GM19193 (cell line): ENCODE data around the gene PDZD2.

Experiments used
- POLR2A ChIP-seq: IDR thresholded peaks from 4 replicates; pipeline ENCODE4 v1.6.1; 2011; ENCODE audit not compliant: insufficient read depth, insufficient read length; ENCODE audit errors: extremely low read depth

Gene PDZD2

GRCh38 chr5:31827867-31828266 is 188.9 kb downstream of the PDZD2 start:
- no peak for TF ChIP-seq POLR2A

GRCh38 chr5:31832966-31833365 is 194.0 kb downstream of the PDZD2 start:
- TF ChIP-seq POLR2A = no peak

DNA sequence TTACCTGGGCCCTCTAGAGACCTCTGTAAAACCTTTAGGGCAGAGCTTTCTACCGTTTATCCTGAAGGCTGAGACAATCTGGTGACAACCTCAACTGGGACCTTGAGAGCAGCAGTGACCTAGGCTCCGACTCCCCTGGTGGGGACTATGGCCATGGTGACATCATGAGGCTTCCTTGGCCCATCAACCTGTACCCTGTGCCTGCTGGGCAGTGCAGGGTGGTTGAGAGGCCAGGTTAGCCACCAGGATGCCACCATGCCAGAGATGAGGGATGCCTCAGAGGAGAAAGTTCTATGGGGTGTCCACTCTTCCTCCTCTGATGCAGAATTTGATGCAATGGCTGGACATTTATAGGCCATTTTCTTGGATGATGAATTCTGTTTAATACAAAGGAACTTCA is 194.8 kb downstream of the PDZD2 start:
- no peak for TF ChIP-seq POLR2A

- TF ChIP-seq POLR2A = no peak
These were observed 205.9 kb downstream of the PDZD2 start for GRCh38 chr5:31844622-31845345.

- no peak for TF ChIP-seq POLR2A
These were observed 206.4 kb downstream of the PDZD2 start for GRCh38 chr5:31845361-31845760.

GRCh38 chr5:31846934-31847333 is 208.0 kb downstream of the PDZD2 start:
- TF ChIP-seq POLR2A = no peak

- TF ChIP-seq POLR2A = no peak
These were observed 208.4 kb downstream of the PDZD2 start for GRCh38 chr5:31847354-31847753.

DNA sequence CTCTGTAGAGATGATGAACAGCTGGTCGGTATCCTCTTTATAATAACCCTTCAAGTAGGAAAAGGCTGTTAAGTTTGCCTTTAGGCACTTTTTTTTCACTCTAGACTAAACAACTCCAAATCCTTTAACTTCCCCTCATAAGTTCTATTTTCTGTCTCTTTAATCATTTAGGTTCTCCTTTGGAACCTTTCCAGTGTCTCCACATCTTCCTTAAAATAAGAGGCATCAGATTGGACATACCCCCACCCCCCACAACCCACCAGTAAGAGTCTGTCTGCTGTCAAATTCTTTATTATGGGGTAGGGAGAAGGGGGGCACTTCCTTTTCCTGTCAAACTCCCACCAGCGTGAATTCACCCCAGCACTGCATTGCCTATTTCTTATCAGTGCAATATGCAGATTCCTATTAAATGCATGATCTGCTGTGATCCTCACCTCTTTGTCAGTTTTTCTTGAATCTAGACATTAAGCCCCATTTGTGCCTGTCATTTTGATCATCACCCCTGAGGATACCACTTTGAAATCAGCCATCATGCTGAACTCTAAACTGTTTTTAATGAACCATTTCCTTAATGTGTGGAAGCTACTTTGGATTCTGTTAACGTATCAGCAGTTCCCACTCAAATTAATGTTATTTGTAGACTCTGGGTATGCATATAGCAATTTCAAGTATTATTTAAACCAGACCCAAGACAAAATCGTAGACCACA is 212.2 kb downstream of the PDZD2 start:
- no peak for TF ChIP-seq POLR2A

DNA sequence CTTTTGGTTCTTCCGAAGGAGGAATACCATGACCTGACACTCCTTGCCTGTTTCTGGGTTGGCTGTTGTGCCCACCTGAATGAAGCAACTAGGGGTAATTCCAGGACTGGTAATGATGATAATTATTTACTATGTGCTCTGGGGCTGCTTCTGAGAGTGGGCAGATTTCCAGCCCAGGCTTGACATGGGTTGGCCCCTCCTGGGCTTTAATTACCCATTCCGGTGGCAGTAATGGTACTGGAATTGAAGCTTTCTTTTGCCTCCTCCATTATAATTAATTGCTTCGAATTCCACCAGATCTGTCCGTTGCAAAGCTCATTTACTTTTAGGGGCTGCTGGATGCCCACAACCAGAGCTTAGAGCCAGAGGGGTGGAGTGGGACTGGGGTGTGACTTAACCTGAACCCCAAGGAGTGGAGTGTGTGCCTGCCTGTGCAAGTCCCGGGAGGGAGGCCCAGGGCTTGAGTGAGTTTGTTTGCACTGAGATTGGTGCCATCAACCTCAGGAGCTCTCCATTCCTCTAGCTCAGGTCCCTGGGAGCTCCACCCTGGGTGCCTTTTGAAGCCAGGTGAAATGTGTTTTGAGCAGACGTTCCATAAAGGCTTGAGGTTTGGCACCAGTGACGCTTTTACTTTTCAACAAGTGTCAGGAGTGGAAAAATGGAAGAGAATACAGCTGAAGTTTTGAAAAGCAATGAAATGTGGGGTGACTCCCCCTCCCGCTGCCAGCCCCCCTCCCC is 214.6 kb downstream of the PDZD2 start:
- TF ChIP-seq POLR2A = no peak

DNA sequence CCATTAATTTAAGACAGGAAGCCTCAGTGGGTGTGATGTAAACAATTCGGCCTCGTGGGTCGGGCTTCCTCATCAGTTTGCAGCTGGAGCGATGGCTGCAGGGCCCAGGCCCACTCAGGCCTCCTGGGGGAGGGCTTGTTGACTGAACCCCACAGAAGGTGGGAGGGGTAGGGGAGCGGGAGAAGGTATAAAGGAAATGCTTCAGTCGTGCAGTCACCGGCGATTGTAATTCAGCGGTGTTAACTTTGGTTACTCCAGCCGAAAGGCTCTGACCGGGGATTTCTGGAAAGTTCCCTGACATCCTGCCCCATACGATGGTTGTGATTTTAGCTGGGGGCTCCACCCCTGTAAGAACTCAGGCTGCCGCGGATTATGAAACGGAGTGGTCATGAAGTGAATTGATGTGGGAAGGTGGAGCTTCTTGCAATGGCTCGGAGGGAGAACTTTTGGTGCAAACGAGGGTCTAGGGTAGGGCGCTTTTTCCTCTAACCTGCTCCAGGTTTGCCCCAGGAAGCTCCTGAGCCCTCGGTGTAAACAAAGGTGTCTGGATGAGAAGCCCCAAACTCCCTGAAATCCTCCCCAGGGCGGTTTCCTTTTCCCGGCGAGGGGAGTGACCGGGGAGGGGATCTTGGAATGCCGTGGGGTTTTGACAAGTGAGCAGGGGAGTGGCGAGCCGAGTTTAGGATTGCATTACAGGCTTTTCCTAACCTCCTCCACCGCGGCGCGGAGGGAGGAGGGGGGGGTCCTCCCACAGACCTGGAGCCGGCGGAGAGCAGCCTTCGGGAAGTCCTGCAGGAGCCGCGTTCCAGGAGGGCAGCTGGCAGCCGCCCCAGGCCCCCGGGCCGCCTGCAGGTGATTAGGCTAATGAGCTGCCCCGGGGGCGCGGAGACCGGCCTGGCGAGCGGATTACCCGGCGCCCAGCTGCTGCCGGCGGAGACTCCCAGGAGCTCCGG is 215.5 kb downstream of the PDZD2 start:
- no peak for TF ChIP-seq POLR2A

DNA sequence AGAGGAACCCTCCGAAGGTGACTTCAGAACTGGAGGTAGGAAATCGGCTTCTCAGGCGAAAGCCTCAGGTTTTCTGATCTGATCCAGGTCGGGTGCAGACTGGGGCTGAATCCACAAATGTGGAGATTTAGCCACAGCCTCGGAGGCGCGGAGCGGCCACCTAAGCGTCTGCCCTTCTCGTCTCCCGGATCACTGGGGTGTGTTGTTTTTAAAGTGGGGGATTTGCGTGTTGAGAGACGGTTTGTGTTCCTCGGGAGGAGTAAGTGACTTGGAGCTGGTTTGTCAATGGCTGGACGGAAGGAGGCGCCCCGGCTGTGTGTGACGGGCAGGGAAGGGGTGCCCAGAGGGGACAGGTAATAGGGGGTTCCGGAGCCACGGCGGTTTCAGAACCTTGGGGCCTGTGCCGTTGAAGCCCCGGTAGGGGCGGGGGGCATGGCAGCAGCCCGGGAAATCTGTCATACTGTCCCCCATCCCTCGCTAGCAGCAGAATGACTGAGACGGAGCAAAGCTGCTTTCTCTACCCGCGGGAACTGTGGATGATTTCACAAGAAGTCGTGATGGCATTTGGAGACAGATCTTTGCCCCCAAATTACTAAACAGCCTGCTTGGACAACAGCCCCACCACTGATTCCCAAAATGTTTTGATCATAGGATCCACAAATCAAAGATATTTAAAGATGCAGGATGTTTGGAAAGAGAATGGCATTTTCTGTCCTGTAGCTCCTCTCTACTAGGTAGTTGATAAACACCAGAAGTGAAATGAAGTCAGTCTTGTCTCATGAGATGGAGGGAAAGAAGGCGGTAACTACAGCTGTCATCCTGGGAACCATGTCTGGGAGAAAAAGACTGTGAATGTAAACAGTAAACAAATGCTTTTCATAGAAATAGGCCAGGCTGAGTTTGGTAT is 216.5 kb downstream of the PDZD2 start:
- TF ChIP-seq POLR2A = no peak

DNA sequence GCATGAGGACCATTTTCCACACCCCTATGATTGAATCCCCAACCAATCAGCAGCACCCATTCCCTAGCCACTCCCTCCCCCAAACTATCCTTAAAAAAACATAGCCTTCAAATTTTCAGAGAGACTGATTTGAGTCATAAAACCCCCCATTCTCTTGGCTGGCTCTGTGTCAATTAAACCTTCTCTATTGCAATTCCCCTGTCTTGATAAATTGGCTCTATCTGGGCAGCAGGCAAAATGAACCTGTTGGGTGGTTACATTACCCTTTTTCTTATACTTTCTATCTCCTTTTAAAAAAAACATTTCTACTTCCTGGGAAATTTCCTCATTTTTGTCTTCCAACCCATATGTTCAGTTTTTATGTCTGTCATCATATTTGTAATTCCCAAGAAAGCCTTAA is 220.2 kb downstream of the PDZD2 start:
- TF ChIP-seq POLR2A = no peak

DNA sequence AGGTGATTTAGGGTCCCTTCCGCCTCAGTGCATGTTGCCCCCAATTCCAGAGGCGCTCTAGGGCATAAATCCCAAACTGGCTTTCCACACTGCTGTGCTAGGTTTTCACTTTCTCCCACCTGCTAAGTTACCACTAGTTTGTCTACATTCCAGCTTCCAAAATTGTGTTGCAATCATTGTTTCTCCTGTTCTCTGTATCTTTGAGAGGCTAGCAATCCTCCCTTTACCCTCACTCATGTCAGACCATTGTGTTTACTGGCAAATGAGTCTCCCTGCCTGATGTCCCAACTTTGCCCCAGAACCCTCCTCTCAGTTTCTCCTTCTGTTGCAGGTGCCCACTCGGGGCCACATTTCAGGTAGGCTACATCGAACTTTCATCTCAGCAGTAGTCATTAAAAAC is 221.3 kb downstream of the PDZD2 start:
- TF ChIP-seq POLR2A = no peak

GRCh38 chr5:31860726-31861433 is 221.9 kb downstream of the PDZD2 start:
- no peak for TF ChIP-seq POLR2A

GRCh38 chr5:31861601-31862000 is 222.7 kb downstream of the PDZD2 start:
- TF ChIP-seq POLR2A = no peak
